HAP-1 (cell line): ENCODE results near the gene CIB4.
"Not testable (repeated sequence)": the region's sequence is repeated elsewhere in the genome, so short reads cannot be mapped to it uniquely, and the experiment has no call there.

Experiments used
- DNase-seq, 2 experiments: peaks; one replicate each; pipeline ENCODE4 v3.0.0-alpha.2; 2016 to 2020; ENCODE audit warnings: low spot score in 2 of 2
- H3K27me3 ChIP-seq: fragments of 250-450 bp; sonication (Bioruptor Pico); 2 replicates; pipeline ENCODE4 v1.5.1; 2020; ENCODE audit warnings: low read depth, mild to moderate bottlenecking, moderate library complexity
- H3K36me3 ChIP-seq: fragments of 250-450 bp; sonication (Bioruptor Pico); replicated peaks from 2 replicates; pipeline ENCODE4 v1.5.1; 2020; ENCODE audit warnings: mild to moderate bottlenecking
- H3K4me1 ChIP-seq: fragments of 250-450 bp; sonication (Bioruptor Pico); 2 replicates; pipeline ENCODE4 v1.5.1; 2020; ENCODE audit warnings: mild to moderate bottlenecking
- H3K4me3 ChIP-seq: fragments of 250-450 bp; sonication (Bioruptor Pico); 2 replicates; pipeline ENCODE4 v1.5.1; 2020; ENCODE audit warnings: mild to moderate bottlenecking, moderate library complexity
- H3K9me3 ChIP-seq: fragments of 250-450 bp; sonication (Bioruptor Pico); 2 replicates; pipeline ENCODE4 v1.5.1; 2020; ENCODE audit warnings: mild to moderate bottlenecking, moderate library complexity
- in situ Hi-C: fragments of 300-500 bp; cut with MboI; formaldehyde crosslinking; loops from 3 replicates; pipeline ENCODE4 v1.14.3; 2020; ENCODE audit warnings: low sequenced_read_pairs, inconsistent platforms, mixed read lengths

The CIB4 gene

DNA sequence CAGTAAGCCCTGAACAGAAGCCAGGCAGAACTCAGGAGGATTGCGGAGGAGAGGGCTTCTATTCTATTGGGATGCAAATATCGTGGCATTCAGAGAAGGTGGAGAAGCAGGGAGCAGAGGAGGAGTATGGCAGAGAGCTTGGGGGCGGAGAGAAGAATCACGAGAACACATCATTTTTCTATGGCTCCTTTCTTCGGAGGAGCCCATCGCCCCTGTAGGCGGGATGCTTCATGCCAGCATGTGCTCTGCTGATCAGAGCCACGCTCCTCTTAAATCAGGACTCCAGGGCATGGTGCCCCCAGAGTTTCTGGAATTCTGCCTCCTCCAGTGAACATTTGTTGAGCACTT, 71.1 kb downstream of the CIB4 start:
- peak in 1 of 2 experiments; percentile 6 for DNase-seq
- peaks cover 24% of the 10 kb centered on the region for H3K27me3 ChIP-seq
- in situ Hi-C loops = no loop called here
- H3K4me3 ChIP-seq = no peak overlapping the region
- no peaks in the 10 kb centered on the region for H3K4me1 ChIP-seq
- H3K36me3 ChIP-seq = no peaks in the 10 kb centered on the region
- H3K9me3 ChIP-seq = no peaks in the 10 kb centered on the region

DNA sequence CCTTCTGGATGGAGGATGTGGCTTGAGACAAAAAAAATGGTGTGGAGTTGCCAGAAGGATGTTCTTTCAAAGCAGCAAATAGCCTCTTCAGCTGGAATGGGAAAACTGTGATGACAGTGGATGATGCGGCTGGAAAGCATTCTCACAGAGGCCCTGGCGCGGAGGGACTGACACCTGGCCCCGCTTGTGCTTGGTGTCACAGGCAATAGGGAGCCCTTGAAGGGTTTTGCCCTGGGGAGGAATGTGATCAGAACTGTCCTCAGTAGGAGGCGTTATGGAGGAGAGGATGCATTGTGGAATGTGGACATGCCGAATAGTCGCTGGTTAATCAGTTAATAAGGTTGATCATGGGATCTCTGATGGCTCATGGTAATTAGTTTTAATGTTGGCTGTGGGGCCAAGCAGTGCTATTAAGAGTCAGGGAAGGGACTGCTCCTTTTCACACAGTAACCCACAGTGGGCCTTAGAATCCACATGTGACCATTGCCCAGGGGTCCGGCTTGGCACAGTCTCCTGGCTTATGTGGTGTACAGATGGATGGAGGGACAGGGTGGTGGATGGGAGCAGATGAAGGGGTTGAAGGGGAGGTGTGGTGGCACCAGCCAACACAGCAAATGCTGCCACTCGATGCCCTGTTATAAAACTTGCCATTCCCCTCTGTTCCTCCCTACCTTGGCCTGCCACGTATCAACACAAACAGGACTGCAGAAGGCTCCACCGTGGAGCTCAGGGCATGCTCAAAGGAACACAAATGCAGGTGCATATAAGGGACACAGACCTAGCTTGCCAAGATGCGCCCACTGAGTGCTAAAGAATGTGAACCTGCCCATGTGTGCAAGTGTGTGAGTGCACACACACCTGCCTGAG, 71.7 kb downstream of the CIB4 start:
- in situ Hi-C loops = no loop called here
- peak in 1 of 2 experiments; percentile 5 for DNase-seq
- Histone ChIP-seq H3K27me3 (peaks cover 28% of the 10 kb centered on the region), H3K4me1 (no peaks in the 10 kb centered on the region), H3K4me3 (no peak overlapping the region), H3K9me3 (no peaks in the 10 kb centered on the region), H3K36me3 (no peaks in the 10 kb centered on the region)

DNA sequence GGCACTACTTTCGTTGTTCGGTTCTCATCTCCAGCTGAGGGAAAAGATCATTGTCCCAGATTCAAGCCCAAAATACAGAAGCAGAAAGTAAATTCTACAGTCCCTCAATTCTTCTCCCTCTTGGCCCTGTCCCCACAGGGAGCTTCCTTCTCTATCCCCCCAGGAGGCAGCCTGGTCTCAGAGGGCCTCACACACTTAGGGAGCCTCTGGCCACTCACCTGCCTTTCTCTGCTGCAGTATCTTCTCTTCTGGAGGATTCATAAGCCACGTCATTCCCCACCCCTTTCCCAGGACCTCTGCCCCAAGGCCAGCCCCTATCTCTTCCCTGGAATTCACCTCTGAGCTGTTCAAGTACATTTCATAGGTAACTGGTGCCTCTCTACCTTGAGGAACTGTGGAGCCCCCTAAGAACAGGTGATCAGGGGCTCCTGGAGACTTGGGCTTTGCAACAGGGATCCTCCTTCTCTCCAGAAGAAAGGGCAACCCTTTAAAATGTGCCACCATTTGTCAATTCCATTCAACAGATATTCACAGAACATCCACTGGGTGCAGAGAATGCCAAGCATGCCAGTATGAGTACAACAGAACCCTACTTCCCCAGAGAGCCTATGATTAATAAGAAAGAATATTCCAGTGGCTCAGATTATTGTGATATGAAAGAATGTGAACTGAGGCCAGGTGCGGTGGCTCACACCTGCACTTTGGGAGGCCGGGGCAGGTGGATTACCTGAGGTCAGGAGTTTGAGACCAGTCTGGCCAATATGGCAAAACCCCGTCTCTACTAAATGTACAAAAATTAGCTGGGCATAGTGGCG, 72.9 kb downstream of the CIB4 start:
- peaks cover 39% of the 10 kb centered on the region for H3K27me3 ChIP-seq
- H3K36me3 ChIP-seq = no peaks in the 10 kb centered on the region
- in situ Hi-C loops = no loop called here
- H3K9me3 ChIP-seq = no peaks in the 10 kb centered on the region
- no peak overlapping the region for H3K4me3 ChIP-seq
- peak in 1 of 2 experiments; percentile 1 for DNase-seq
- H3K4me1 ChIP-seq = no peaks in the 10 kb centered on the region

DNA sequence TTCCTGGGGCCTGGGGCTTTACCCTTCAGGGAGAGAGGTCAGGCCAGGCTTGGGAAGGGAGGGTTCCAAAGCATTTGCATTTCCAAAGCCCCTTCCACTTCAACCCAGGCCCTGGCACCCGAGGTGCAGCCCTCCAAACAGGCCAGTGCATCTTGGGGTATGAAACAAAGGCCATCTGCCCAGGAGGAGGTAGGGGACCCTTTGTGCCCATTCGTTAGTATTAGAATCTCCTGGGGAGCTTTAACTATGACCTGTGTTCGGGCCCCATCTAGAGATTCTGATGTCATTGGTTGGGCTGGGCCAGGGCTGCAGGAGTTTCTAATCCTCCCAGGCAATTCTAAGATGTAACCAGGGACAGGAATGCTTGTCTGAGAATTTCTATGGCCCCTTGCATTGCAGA, 73.6 kb downstream of the CIB4 start:
- Histone ChIP-seq H3K27me3 (peaks cover 47% of the 10 kb centered on the region), H3K36me3 (no peaks in the 10 kb centered on the region), H3K4me1 (no peaks in the 10 kb centered on the region; the same call in 1 of the 2 replicates), H3K4me3 (no peak overlapping the region), H3K9me3 (no peaks in the 10 kb centered on the region)
- in situ Hi-C loops = no loop called here
- no peak for DNase-seq

DNA sequence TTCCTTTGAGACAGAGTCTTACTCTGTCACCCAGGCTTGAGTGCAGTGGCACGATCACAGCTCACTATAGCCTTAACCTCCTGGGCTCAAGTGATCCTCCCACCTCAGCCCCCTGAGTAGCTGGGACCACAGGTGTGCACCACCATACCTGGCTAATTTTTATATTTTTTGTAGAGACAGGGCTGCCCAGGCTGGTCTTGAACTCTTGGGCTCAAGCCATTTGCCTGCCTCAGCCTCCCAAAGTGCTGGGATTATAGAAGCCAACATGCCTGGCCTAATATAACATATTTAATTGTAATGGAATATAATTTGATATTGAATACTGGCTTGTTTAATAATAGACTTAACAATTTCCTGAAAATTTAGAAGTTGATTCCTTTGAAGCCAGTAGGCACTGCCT, 74.4 kb downstream of the CIB4 start:
- H3K36me3 ChIP-seq, H3K9me3 ChIP-seq, H3K4me3 ChIP-seq, DNase-seq, in situ Hi-C loops, H3K4me1 ChIP-seq: not testable (repeated sequence)
- peaks cover 53% of the 10 kb centered on the region for H3K27me3 ChIP-seq

DNA sequence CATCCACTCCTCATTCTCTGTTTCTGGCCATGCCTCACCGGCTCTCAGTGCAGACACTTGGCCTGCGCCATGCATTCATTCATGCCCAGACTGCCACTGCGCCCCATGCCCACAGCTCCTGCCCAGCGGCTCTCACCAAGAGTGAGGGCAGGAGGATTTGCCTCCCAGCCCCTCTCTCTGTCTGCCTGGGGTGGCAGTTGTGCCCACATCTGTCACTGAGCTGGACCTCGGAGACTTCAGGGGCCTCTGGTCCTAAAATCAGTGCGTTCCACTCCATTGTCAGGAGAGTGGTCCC, 75.1 kb downstream of the CIB4 start:
- in situ Hi-C loops = no loop called here
- no peaks in the 10 kb centered on the region for H3K9me3 ChIP-seq
- peak in 1 of 2 experiments; percentile 4 for DNase-seq

DNA sequence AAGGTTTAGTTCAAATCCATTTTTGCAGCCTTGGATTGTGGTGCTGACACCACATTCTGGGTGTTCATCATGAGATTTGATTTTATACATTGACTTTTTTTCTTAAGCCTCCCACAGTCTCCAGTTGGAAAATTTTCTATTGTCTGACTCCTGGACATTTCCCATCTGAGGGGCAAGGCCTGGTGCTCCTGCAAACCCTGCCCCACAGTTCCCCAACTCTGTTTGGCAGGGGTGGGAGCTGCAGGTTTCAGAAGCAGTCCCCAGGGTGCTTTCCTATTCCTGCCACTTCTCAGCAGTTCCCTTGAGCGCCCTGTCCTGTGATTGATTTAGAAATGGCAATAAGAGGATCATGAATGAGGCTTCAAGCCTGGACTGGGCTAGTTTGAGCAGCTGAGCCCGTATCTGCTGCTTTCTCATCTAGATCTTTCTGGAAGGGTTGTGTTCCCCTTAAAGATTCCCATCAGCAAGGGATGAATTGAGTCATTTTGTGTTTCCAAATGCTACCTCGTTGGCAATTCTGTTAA, 77.0 kb downstream of the CIB4 start:
- DNase-seq = peak in 1 of 2 experiments; percentile 0
- Histone ChIP-seq H3K27me3 (peaks cover 53% of the 10 kb centered on the region), H3K9me3 (no peaks in the 10 kb centered on the region), H3K36me3 (no peaks in the 10 kb centered on the region), H3K4me1 (no peaks in the 10 kb centered on the region; the same call in 1 of the 2 replicates), H3K4me3 (no peak overlapping the region)
- in situ Hi-C loops = no loop called here

More for the DNA sequence above, 75.1 kb downstream of the CIB4 start:
- peaks cover 48% of the 10 kb centered on the region for H3K27me3 ChIP-seq
- no peak overlapping the region for H3K4me3 ChIP-seq
- H3K4me1 ChIP-seq = no peaks in the 10 kb centered on the region; the same call in 1 of the 2 replicates
- no peaks in the 10 kb centered on the region for H3K36me3 ChIP-seq

DNA sequence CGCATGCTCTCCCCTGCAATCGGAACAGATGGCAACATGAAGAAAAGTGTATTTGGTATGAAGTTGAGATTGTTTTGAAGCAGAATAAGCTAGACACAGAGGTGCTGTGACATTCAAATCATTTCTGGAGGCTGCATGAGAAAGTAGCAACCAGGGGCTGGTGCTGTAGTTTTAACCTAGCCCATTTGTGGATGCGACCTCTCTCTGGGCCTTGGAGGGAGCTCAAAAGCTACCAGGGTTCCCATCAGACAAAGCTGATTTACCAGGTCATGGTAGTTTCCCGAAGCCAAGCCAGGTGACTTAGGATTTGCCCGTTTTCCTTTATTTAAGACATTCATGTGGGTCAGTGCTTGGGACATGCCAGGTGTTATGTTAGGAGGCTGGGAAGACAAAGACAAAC, 77.5 kb downstream of the CIB4 start:
- in situ Hi-C loops = no loop called here
- peaks cover 58% of the 10 kb centered on the region for H3K27me3 ChIP-seq

DNA sequence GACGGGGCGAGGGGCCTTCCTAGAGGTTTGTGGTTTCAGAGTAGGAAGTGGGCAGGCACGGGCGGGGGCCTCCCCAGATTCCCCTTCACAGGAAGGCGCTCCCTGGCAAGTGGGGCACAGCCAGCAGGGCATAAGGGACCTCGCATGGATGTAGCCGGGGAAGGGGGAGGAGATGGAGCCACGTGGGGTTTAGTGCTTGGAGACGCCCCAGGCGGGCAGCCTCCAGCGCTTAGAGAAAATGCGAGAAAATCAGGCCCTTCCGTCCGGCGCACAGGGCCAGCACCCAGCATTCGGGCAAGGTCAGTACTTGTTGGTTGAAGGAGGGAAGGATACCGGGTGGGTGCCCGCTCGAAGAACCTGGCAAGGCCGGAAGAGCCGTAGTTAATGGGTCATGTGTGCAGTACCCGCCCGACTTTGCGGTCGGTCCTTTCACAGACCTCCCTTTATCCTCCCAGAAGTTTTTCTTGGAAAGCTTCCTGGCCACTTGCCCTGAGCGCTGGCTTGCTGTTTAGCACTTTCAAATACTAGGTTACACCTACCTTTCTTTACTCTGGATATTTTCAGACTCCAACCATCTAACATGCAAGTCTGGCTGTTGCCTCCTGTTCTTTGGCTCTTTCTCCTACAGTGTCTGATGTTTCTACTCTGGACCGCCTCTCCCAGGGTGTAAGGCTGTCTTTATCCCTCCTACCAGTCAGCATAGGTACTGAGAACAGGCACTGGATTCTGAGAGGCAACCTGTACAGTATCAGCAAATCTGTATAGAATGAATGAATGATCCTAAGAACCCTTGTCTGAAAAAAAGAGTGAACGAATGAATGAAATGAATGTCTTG, 78.1 kb downstream of the CIB4 start:
- H3K36me3 ChIP-seq = no peaks in the 10 kb centered on the region
- DNase-seq = peak in 1 of 2 experiments; percentile 7
- H3K4me1 ChIP-seq = no peaks in the 10 kb centered on the region; the same call in 1 of the 2 replicates
- in situ Hi-C loops = no loop called here
- peaks cover 64% of the 10 kb centered on the region for H3K27me3 ChIP-seq
- H3K9me3 ChIP-seq = no peaks in the 10 kb centered on the region
- peak overlapping the region; percentile 23 for H3K4me3 ChIP-seq

More for the DNA sequence above, 77.5 kb downstream of the CIB4 start:
- peak in 1 of 2 experiments; percentile 1 for DNase-seq
- Histone ChIP-seq H3K9me3 (no peaks in the 10 kb centered on the region), H3K36me3 (no peaks in the 10 kb centered on the region), H3K4me1 (no peaks in the 10 kb centered on the region; the same call in 1 of the 2 replicates), H3K4me3 (no peak overlapping the region)

DNA sequence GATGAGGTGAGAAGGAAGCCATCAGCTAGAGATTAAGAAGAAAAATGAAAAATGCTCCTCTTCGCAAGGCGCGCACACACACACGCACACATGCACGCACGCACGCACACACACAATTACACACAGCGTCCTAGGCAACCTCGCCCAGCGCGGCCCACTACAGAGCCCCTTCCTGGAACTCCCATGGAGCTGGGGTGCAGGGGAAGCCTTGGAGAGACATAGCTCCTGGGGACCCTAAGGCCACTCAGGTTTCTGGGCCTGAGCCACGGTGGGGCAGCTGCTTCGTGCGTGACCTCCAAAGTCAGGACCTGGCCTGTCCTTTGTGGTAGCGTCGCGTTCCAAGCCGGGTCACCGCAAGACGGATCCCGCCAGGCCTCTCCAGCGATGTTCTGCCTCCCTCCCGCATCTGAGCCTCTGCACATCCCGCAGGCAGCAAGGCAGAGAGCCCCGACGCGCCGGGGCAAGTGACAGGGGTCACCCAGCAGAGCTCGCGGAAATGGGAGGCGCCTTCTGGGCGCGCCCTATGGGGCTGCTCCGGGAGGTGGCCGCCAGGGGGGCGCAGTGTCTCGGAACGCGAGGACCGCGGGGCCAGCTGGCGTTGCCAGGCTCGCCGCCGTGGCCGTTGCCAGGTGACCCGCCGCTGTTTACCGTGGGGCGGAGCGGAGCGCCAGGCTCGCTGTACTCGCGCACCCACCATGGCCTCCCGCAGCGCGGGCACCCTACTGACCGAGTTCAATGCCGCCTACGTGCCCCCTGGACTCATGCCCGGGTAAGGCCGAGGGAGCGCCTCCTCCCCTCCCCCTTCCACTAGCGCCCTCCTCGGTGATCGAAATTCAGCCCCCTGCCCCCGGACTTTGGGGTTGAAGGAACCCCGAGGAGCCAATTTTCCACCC, 79.0 kb downstream of the CIB4 start:
- in situ Hi-C loops = no loop called here
- H3K4me1 ChIP-seq = no peaks in the 10 kb centered on the region; the same call in 1 of the 2 replicates
- peaks cover 67% of the 10 kb centered on the region for H3K27me3 ChIP-seq
- H3K4me3 ChIP-seq = peak overlapping the region; percentile 23
- no peaks in the 10 kb centered on the region for H3K9me3 ChIP-seq
- DNase-seq = peak; percentile 43 to 78
- no peaks in the 10 kb centered on the region for H3K36me3 ChIP-seq

DNA sequence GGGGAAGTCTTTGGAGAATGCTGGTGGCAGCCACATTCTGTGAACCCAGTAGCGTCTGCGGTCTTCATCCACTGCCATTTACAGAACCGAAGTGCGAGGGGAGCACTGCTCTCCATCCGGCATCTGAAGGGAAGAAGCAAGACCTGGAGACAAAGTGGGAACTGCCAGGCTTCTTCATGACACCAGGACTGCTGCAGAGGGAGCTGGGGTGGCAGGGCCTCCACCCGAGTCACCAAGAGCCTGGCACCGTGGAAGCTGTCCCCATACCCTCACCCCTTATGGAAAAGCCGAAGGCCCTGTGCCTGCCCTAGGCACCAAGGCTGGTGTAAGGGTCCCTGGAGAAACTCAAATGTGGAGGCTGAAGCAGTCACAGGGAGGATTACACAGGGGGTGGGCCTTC, 79.8 kb downstream of the CIB4 start:
- Histone ChIP-seq H3K36me3 (no peaks in the 10 kb centered on the region), H3K4me1 (no peaks in the 10 kb centered on the region; the same call in 1 of the 2 replicates), H3K9me3 (no peaks in the 10 kb centered on the region), H3K4me3 (no peak overlapping the region), H3K27me3 (peaks cover 64% of the 10 kb centered on the region)
- no peak for DNase-seq
- in situ Hi-C loops = no loop called here

DNA sequence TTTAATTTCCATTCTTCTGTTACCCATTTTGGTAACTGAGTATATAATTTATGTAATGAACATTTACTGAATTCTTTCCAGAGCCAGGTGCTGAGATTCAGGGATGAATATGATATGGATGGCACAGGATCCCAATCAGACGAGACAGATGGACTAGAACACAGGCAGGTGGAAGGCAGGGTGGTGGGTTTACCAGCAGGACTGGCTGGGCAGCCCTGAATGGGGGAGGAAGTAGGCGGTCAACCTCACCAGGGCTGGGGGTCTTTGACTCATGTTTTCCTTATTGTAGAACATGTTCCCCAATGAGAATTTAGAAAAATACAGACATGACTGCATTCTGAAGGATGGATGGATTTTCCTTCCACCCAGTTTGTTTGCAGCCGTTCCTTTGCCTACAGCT, 80.3 kb downstream of the CIB4 start:
- no peak for DNase-seq
- in situ Hi-C loops = no loop called here
- Histone ChIP-seq H3K9me3 (no peaks in the 10 kb centered on the region), H3K27me3 (peaks cover 59% of the 10 kb centered on the region), H3K4me3 (no peak overlapping the region), H3K4me1 (no peaks in the 10 kb centered on the region; the same call in 1 of the 2 replicates), H3K36me3 (no peaks in the 10 kb centered on the region)
